GM18511 (cell line): ENCODE results near the gene SVEP1.
A peak's percentile ranks its signal among the peaks of the same experiment; 100 is the strongest.
"Not testable (repeated sequence)": the region's sequence is repeated elsewhere in the genome, so short reads cannot be mapped to it uniquely, and the experiment has no call there.

Experiments used
- ATAC-seq: cut with Tn5 transposase; IDR thresholded peaks from one replicate; pipeline ENCODE4 v1.9.1; 2021; ENCODE audit warnings: mild to moderate bottlenecking, moderate library complexity; ENCODE audit not compliant: unreplicated experiment

The SVEP1 gene

DNA sequence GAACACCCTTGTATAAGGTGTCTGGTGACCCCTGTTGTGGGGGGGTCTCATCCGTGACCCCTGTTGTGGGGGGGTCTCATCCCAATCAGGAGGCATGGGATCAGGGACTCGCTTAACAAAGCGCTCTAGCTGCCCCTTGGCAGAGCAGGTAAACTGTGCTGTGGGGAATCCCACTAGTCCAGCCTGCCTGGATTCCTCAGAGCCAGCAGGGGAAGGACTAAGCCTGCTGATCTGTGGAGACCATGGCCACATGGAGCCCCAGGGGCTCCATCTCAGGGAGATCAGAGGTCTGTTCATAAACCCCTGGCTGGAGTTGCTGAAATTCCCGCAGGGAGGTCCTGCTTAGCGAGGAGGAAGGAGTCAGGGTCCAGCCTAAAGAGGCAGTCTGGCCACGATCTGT is 196.1 kb downstream of the SVEP1 start:
- ATAC-seq = no peak

DNA sequence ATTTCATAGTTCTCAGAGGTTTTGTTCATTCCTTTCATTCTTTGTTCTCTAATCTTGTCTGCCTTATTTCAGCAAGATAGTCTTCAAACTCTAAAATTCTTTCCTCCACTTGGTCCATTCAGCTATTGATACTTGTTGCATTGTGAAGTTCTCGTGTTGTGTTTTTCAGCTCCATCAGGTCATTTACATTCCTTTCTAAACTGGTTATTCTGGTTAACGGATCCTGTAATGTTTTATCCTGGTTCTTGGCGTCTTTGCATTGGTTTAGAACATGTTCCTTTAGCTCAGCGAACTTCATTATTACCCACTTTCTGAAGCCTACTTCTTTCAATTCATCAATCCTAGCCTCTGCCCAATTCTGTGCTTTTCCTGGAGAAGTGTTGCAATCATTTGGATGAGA is 196.8 kb downstream of the SVEP1 start:
- no peak for ATAC-seq

DNA sequence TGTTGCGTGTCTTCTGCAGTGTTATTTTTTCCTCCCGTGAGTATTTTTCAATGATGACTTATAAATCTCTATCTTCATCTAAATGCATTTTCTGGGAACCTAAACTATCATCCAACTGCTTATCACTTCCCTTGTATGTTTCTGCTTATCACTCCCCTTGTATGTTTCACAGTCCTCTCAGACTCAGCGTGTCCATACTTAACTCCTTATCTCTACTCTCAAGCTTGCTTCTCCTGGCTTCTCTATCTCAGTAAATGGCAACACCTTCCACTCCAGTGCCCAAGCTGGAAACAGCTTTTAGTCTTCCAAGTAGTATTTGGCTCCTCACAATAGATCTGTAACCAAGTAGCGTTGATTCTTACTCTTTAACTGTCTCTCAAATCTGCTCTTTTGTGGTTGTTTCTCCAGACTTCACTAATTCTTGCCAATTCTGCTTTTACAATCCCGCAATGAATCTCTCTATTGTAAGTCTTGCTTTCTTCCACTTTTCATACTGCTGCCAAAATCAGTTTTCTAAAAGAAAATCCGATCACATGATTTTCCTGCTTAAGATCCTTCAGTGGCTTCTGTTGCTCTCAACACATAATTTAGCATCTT is 208.0 kb downstream of the SVEP1 start:
- ATAC-seq = no peak

DNA sequence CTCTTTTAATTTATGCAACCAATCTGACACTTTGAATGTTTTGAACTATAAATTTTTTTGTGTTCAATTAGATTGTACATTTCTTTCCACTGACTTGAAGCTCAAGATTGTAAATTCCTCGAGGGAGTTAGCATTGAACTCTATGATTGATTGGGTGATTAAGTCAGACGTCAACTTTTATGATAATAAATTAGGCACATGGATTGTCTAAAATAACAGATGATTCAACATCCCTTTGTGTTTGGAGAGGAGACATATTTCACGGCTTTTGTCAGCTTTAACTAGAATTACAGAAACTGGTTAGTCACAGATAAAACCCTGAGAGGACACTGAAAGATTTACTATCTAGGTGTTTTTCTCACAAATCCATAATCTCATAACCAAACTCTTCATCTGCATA is 209.2 kb downstream of the SVEP1 start:
- no peak for ATAC-seq

DNA sequence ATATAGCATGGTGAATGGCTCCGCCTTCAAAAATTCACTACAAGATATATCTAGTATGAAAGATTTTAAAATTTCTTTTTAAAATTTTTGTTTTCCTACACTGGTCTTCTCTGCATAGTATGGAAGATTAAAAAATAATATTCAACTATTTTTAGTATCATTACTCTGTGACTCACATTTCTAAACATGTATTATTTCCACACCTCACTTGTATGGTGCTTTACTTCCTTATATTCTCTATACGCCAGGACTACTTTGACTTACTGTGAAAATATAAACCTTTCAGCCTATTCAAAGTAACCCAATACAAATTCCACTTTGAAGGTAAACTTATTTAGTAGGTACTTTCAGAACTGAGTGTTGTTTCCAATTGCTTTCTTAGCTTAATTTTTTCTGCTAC is 215.1 kb downstream of the SVEP1 start:
- ATAC-seq = no peak

DNA sequence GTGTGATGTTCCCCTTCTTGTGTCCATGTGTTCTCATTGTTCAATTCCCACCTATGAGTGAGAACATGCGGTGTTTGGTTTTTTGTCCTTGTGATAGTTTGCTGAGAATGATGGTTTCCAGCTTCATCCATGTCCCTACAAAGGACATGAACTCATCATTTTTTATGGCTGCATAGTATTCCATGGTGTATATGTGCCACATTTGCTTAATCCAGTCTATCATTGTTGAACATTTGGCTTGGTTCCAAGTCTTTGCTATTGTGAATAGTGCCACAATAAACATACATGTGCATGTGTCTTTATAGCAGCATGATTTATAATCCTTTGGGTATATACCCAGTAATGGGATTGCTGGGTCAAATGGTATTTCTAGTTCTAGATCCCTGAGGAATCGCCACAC is 220.5 kb downstream of the SVEP1 start:
- ATAC-seq = not testable (repeated sequence)

DNA sequence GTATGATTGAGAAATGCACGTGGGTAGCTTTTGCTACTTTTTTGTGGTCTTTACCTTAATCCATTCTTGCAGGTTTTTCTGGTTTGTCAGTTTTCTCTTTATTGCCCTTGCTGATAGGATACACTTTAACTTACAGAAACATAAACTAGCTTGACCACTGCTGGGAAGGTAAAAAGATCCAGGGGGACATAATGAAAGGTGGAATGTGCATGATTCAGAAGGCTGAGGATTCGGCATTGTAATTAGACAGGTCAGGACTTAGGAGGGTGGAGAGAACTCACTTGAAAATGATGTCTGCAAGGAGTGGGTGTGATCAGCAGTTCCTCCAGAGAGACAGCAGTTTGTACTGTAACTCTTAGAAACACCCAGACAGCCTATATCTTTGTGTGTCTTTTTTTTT is 222.0 kb downstream of the SVEP1 start:
- no peak for ATAC-seq

DNA sequence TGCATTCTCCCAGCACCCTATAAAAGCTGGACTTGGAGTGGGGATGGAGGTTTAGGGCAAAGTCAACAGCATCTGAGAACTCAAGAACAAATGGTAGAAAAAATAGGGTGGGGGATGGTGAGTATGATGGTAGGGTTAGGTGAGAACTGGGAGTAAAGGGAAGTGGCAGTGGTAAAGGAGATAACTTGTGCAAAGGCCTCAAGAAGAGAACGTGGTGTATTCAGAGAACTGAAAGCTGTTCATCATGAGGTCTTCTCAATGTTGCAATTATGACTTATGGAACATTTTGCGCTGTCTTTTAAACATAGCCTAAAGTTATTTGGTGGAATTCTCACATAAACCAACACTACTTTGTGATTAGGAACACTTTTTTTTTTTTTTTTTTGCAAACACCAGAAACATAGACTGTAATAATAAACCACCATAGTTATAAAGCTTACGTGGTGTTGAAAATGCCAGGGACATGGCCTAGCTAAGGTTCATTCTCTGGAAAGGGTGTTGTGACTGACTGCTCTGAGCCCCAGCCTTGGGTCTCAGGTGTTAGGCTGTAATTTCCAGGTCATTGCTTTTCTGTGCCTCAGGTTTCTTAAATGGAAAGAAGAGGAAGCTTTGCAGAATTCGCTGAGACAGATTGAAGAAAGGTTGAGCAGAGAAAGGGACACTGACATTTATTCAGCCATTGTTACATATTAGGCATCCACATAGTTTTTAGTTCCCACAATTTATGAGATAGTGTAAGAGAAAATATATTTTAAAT is 222.7 kb downstream of the SVEP1 start:
- ATAC-seq = no peak

DNA sequence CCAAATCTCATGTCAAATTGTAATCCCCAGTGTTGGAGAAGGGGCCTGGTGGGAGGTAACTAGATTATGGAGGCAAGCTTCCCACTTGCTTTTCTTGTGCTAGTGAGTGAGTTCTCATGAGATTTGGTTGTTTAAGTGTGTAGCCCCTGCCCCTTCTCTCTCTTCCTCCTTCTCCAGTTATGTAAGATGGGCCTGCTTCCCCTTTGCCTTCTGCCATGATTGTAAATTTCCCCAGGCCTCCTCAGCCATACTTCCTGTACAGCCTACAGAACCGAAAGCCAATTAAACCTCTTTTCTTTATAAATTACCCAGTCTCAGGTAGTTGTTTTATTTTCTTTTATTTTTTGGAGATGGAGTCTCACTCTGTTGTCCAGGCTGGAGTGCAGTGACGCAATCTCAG is 223.6 kb downstream of the SVEP1 start:
- no peak for ATAC-seq

DNA sequence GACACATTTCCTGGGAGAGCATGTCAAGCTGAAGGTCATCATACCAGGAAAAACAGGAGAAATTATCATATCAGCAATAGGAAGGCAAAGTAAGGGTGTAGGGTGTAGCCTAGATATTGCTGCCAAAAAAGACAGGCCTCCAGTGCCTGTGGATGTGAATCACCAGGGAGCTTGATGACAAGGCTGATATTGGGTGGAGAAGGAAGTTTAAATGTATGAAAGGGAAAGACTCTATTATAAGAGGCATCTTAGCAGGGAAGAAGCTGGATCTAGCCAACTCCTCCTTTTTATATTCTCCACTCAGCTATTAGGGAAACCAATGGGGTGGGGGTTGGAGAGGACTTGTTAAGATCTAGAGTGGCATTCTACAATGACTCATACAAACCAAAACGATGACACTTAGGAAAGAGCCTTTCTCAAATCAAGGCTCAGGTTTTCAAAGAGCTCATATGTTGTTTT is 228.5 kb downstream of the SVEP1 start:
- ATAC-seq = no peak

DNA sequence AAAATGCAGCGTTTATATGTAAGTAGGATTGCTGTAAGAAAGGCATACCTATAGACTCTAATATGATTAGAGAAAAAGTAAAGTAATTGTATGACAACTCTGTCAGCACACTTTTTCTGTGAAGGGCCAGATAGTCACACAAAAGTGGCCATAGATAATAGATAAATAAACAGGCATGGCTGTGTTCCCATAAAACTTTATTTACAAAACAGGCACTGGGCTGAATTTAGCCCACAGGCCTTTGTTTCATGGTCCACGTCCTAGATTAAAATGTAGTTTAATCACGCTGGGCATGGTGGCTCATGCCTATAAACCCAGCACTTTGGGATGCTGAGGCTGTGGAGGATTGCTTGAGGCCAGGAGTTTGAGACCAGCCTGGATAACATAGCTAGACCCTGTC is 233.2 kb downstream of the SVEP1 start:
- ATAC-seq = no peak

DNA sequence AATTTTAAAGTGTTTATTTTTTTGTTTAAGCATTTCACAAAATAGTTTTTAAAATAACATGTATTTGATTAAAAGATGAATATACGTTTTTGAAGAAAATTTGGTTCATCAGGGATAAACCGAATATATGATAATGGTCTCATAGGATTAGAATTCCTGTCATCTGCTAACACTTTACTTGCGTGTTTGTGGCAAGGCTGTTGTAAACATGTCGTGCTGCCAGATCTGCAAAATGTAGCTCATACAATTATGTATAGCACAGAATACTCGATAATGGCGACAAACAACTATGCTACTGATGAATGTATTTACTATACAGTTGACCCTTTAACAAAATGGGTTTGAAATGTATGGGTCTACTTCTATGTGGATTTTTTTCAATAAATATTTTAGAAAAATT is 234.7 kb downstream of the SVEP1 start:
- ATAC-seq = no peak

DNA sequence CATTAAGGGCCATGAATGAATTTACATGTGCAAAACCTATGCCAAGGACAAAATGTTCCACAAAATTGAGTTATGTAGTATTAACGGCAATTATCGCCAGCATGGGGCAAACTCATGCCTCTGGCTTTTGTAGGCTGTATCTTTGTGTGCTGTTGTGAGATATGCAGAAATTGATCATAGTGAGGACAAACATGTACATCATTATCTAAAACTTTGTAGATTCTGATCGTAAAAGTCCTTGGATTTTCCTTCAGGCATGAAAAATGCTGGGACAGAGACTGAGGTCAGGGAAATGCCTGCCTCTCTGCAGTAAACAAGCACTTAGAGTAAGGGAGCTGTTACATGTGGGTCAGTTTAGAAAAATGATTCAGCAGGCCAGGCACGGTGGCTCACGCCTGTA is 236.0 kb downstream of the SVEP1 start:
- no peak for ATAC-seq

DNA sequence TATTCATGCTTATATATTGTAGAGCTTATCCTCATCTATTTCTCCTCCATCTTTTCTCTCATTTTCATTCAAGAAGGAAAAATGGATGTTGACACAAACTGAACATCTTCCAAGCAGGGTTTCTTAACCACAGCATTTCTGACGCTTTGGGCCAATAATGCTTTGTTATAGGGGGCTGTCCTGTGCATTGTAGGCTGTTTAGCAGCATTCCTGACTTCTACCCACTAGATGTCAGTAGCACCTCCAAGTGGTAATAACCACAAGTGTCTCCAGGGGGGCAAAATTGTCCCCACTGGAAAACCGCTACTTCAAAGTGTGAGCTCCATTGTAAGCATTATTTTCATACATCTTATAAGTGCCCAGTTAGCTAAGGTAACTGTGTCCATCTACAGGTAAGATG is 239.2 kb downstream of the SVEP1 start:
- ATAC-seq = no peak

DNA sequence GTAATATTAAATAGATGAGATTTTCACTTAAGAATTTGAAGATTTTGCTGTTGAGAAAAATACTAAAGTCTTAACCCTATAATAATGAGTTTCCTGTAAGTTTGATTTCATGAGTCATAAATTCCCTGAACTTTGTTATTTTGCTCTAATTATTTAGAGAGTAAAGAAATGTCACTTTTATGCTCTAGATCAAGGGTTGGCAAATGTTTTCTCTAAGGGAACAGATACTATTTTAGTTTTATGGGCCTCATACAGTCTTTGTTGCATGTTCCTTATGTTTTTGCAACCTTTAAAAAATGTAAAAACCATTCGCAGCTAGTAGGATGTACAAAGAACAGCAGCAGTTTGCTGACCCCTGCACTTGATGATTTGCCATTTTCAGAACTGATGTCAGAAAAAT is 241.4 kb downstream of the SVEP1 start:
- ATAC-seq = no peak

DNA sequence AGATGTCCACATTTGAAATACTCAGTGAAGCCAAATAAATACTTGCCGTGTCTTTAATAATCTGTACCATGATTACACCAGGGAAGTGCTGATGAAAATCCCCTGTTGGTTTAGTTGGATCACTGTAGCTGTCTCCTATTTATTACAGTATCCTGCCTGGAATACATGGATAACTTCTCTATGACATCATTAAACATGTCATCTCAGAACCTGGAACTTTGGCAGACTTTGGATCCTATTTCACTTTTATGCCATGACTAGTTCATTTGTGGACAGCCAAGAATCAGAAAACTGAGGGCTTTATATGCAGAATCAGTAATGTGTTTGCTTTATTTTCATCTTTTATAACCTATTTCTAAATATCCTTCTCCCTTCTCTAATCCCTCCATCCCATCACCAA is 241.8 kb downstream of the SVEP1 start, which contains the start of gene TXNDC8:
TSS of gene TXNDC8 (minus strand) at position 137 of the 400 bp plus-strand sequence.
- no peak for ATAC-seq

DNA sequence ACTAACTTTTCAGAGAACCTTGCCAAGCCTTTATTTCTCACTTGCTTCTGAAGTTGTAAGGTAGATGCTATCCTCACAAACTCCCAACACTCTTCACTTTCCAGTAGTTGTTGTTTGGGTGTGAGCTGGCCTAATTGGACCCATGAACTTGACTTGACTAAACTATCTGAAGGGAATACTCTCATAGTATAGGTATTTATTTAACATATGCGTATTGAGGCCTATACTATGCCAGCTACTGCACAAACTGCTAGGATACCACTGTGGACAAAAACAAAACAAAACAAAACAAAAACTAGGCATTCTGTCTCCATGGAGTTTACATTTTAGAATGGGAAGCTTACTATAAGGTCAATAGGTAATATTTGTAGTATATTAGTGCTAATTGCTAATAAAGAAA is 243.2 kb downstream of the SVEP1 start:
- ATAC-seq = no peak

DNA sequence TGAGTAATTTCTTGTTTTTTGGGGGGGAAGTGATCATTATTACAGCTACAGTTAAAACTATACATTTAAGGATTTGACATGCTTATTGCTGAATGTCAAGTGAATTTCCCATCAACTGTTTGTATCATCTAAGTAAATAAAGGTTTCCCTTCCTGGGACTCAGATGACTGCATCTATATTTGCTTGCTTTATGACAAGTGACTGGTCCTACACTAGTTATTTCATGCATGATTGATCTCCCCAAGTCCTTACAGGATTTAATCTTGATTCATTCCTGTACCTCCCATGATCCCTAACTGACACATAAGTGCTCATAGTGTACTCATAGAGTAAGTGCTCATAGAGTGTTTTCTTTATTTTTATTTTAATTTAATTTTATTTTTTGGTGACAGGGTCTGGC is 244.7 kb downstream of the SVEP1 start:
- peak; percentile 27 for ATAC-seq

DNA sequence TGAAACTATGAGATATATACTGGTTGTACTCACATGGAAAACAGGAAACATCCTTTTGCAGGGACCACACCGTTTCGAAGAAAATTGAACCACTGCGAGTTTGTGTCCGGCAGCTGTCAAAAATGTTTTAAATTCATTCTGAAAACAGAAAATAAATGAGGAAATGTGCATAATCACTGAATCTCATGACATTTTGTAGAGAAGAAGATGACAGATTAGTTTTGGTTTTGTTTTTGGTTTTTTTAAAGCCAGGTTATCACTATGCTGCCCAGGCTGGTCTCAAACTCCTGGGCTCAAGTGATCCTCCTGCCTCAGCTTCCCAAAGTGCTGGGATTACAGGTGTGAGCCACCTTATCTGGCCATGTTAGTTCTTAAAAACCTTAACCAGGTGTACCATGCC is 245.4 kb downstream of the SVEP1 start:
- peak; percentile 81 for ATAC-seq

DNA sequence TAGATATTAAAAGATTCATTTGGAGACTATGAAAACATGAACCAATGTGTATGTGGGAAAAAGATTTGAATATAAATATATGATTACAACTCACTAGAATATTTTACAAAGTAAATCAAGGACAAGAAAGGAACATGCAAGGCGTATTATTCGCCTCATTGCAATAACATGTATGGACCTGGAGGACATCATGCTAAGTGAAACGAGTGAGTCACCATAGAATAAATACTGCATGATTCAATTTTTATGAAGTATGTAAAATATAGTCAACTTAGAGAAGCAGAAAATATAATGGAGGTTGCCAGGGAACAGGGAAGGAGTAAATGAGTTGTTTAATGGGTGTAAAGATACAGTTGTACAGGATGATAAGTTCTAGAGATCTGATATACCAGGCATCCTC is 246.8 kb downstream of the SVEP1 start:
- ATAC-seq = no peak

DNA sequence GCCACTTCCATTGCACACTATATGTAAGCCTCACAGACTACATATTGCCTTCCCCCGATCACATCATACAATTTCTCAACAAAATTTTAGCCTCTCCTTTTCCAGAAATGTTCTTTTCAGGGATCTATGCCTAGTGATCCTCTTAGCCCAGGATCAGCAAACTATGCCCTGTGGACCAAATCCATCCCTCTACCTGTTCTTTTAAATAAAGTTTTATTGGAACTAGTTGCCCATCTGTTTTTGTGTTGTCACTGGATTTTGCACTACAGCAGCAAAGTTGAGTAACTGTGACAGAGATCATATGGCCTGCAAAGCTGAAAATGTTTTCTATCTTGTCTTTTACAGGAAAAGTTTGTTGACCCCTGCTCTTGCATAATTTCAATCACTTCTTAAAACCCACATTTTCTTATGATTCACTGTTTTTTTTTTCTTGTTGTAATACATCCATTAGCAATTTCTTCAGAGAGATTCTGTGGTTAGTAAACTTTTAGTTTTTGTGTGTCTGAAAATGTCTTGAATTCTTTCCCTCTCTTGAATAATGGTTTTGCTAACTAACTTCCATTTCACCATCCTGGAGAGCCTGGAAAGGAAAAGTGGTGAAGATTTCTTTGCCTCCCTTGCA is 248.9 kb downstream of the SVEP1 start:
- no peak for ATAC-seq

DNA sequence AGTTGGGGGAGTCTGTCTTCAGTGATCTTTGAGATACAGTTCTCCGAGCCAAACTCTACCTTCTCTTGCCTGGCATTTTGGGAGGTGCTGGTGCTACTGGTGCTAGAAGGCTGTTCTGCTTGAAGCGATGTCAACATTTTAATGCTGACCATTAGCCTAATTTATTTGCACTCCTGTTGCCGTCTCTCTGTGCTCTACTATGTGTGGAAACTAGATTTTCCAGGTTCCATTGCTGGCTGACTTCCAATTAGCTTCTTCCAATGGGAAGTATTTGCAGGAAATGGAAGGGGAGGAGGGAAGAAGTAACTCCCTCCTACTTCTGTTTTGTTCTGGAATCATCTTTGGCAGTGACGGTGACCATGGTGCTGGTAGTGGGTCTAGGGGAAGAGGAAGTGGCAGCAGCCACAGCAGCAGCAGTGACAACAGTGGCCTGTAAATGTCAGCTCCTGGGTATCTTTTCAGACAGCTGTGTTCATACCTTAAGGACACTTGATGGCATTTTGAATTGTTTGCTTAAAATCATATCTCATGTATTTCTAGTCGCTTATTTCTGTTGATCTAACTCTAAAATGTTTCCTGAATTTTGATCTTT is 249.8 kb downstream of the SVEP1 start:
- ATAC-seq = no peak
